Renal cortical epithelial cell (primary cell): ENCODE results near the gene ERP44. TPM values are rescaled to one million over a fixed set of nuclear protein-coding genes. Genes with fewer than 3 reads are reported as not detected.

ENCODE experiments used
- DNase-seq: peaks from one replicate; pipeline ENCODE4 v3.0.0-alpha.2; 2011; ENCODE audit warnings: low read depth
- total RNA-seq: library from RNA; depleted of rRNA; stranded (reverse); fragments of >200 nt; gene quantifications from 2 replicates; pipeline ENCODE4 v1.2.3, GENCODE V29; 2014

Gene ERP44
- total RNA-seq, 1 donor from 2014 or later = 18.1 TPM

- no peak for DNase-seq
Observed at GRCh38 chr9:99948482-99948881, 150.3 kb downstream of the ERP44 start.

GRCh38 chr9:99947395-99947794, 151.4 kb downstream of the ERP44 start:
- no peak for DNase-seq

GRCh38 chr9:99936947-99937587, 161.7 kb downstream of the ERP44 start:
- no peak for DNase-seq

GRCh38 chr9:99931155-99931840, 167.5 kb downstream of the ERP44 start:
- DNase-seq = no peak

- DNase-seq = no peak
Observed at GRCh38 chr9:99929652-99930051, 169.1 kb downstream of the ERP44 start.

Other genes starting within 250 kb of the ERP44 start
- gene STX17, start 192.3 kb downstream of the ERP44 start, total RNA-seq = 24.0 and 30.5 TPM in 2 replicates
- gene INVS, start 243 bp upstream of the ERP44 start, total RNA-seq = 21.4 and 45.6 TPM in 2 replicates